Effector memory CD4-positive, alpha-beta T cell (primary cell): ENCODE data around the gene VASH2.
"Not testable (repeated sequence)": the region's sequence is repeated elsewhere in the genome, so short reads cannot be mapped to it uniquely, and the experiment has no call there.

Experiments used
- DNase-seq, 3 donors: peaks; one replicate each; pipeline ENCODE4 v3.0.0-alpha.2; 2020
- H3K27ac ChIP-seq: 2 replicates; pipeline ENCODE4 v1.7.0; 2013; ENCODE audit warnings: mild to moderate bottlenecking, low read length, moderate library complexity; ENCODE audit not compliant: insufficient read depth, poor library complexity, severe bottlenecking
- H3K27me3 ChIP-seq: replicated peaks from 2 replicates; pipeline ENCODE4 v1.7.0; 2013; ENCODE audit warnings: mild to moderate bottlenecking, low read length; ENCODE audit not compliant: insufficient read depth, control insufficient read depth, poor library complexity, severe bottlenecking
- H3K36me3 ChIP-seq: 2 replicates; pipeline ENCODE4 v1.7.0; 2013; ENCODE audit warnings: mild to moderate bottlenecking, low read length, moderate library complexity; ENCODE audit not compliant: control insufficient read depth, insufficient read depth
- H3K4me1 ChIP-seq: 2 replicates; pipeline ENCODE4 v1.7.0; 2013; ENCODE audit warnings: low read length, mild to moderate bottlenecking; ENCODE audit not compliant: control insufficient read depth, insufficient read depth, poor library complexity, severe bottlenecking
- H3K4me3 ChIP-seq: 2 replicates; pipeline ENCODE4 v1.7.0; 2013; ENCODE audit warnings: low read length, low read depth, mild to moderate bottlenecking; ENCODE audit not compliant: insufficient read depth, poor library complexity, severe bottlenecking
- H3K9me3 ChIP-seq: 2 replicates; pipeline ENCODE4 v1.7.0; 2013; ENCODE audit warnings: mild to moderate bottlenecking, low read length, moderate library complexity; ENCODE audit not compliant: control insufficient read depth
- total RNA-seq, 3 donors: gene quantifications; one replicate each; lab custom pipeline; 2026; lab: John Stamatoyannopoulos, UW

VASH2 gene
- 0 to 0.39 (median 0.09) reads per million in 3 donors for total RNA-seq

- peaks cover 9% of the 10 kb centered on the region for H3K4me1 ChIP-seq
- H3K36me3 ChIP-seq, result no peaks in the 10 kb centered on the region
- peaks cover 6% of the 10 kb centered on the region for H3K27me3 ChIP-seq
- no peak within 1 kb of the TSS for H3K27ac ChIP-seq
- peak within 1 kb of the TSS; percentile 49 for H3K4me3 ChIP-seq
- no peaks in the 10 kb centered on the region for H3K9me3 ChIP-seq
- peak; percentile 1 to 24 (median 11) for DNase-seq
Measured at GRCh38 chr1:212950243-212951125, at the start of gene VASH2. Gene VASH2, plus strand, starts transcription at chr1:212950541. Its CDS starts 1,002 bp downstream, at chr1:212951543.

GRCh38 chr1:212901290-212901689 lies 49.1 kb upstream of the VASH2 start:
- DNase-seq, result no peak
- Histone ChIP-seq H3K36me3 (peaks cover 6% of the 10 kb centered on the region), H3K4me1 (no peaks in the 10 kb centered on the region), H3K9me3 (peaks cover 5% of the 10 kb centered on the region), H3K4me3 (no peak overlapping the region), H3K27me3 (no peaks in the 10 kb centered on the region), H3K27ac (no peak overlapping the region)

GRCh38 chr1:212902054-212902453 lies 48.3 kb upstream of the VASH2 start:
- H3K36me3 ChIP-seq, result peaks cover 5% of the 10 kb centered on the region
- H3K27ac ChIP-seq, result no peak overlapping the region
- no peak overlapping the region for H3K4me3 ChIP-seq
- no peaks in the 10 kb centered on the region for H3K4me1 ChIP-seq
- H3K9me3 ChIP-seq, result peaks cover 5% of the 10 kb centered on the region
- H3K27me3 ChIP-seq, result no peaks in the 10 kb centered on the region
- no peak for DNase-seq

- DNase-seq, result no peak
- no peak overlapping the region for H3K27ac ChIP-seq
- no peaks in the 10 kb centered on the region for H3K36me3 ChIP-seq
- H3K4me1 ChIP-seq, result no peaks in the 10 kb centered on the region
- peaks cover 5% of the 10 kb centered on the region for H3K9me3 ChIP-seq
- H3K4me3 ChIP-seq, result no peak overlapping the region
- H3K27me3 ChIP-seq, result no peaks in the 10 kb centered on the region
Measured at GRCh38 chr1:212903664-212904063, 46.7 kb upstream of the VASH2 start.

GRCh38 chr1:212908071-212908470 lies 42.3 kb upstream of the VASH2 start:
- H3K4me3 ChIP-seq, H3K36me3 ChIP-seq, H3K4me1 ChIP-seq, H3K9me3 ChIP-seq, H3K27ac ChIP-seq, DNase-seq, H3K27me3 ChIP-seq: not testable (repeated sequence)

- no peak overlapping the region for H3K27ac ChIP-seq
Measured at GRCh38 chr1:212908971-212909370, 41.4 kb upstream of the VASH2 start.

GRCh38 chr1:212909652-212910063 lies 40.7 kb upstream of the VASH2 start:
- Histone ChIP-seq H3K36me3 (no peaks in the 10 kb centered on the region), H3K27ac (no peak overlapping the region), H3K27me3 (no peaks in the 10 kb centered on the region), H3K4me3 (no peak overlapping the region), H3K4me1 (no peaks in the 10 kb centered on the region), H3K9me3 (no peaks in the 10 kb centered on the region)
- no peak for DNase-seq

More at GRCh38 chr1:212908971-212909370, 41.4 kb upstream of the VASH2 start:
- Histone ChIP-seq H3K36me3 (no peaks in the 10 kb centered on the region), H3K27me3 (no peaks in the 10 kb centered on the region), H3K4me3 (no peak overlapping the region), H3K4me1 (no peaks in the 10 kb centered on the region), H3K9me3 (no peaks in the 10 kb centered on the region)
- DNase-seq, result no peak

GRCh38 chr1:212910213-212910612 lies 40.1 kb upstream of the VASH2 start:
- H3K4me3 ChIP-seq, H3K9me3 ChIP-seq, DNase-seq, H3K36me3 ChIP-seq, H3K4me1 ChIP-seq, H3K27me3 ChIP-seq, H3K27ac ChIP-seq: not testable (repeated sequence)

- not testable (repeated sequence) for H3K9me3 ChIP-seq, H3K4me3 ChIP-seq, H3K4me1 ChIP-seq, H3K27me3 ChIP-seq, H3K27ac ChIP-seq, DNase-seq, H3K36me3 ChIP-seq
Measured at GRCh38 chr1:212913638-212914037, 36.7 kb upstream of the VASH2 start.

GRCh38 chr1:212914110-212914509 lies 36.2 kb upstream of the VASH2 start:
- H3K36me3 ChIP-seq, DNase-seq, H3K27me3 ChIP-seq, H3K4me3 ChIP-seq, H3K9me3 ChIP-seq, H3K27ac ChIP-seq, H3K4me1 ChIP-seq: not testable (repeated sequence)
